A673 (cell line): ENCODE results near the gene BBX. TPM values are rescaled to one million over a fixed set of nuclear protein-coding genes. Genes with fewer than 3 reads are reported as not detected.

Experiments
- BruUV-seq: library from RNA; stranded (reverse); fragments of 400-500 nt; replicated peaks from 2 replicates; lab custom pipeline; 2021; lab: Mats Ljungman, UMichigan
- CTCF ChIA-PET: fragments of 300-600 bp; sonication (Branson Sonifier 250); formaldehyde crosslinking; loops from one replicate; lab custom pipeline; 2022; ENCODE audit warnings: antibody characterized with exemption; lab: Charles Lee
- POLR2A ChIA-PET: fragments of 300-600 bp; sonication (Branson Sonifier 250); formaldehyde crosslinking; loops from one replicate; lab custom pipeline; 2022; ENCODE audit warnings: antibody characterized with exemption; ENCODE audit not compliant: low non-redundant PET; lab: Charles Lee
- DNase-seq: peaks from one replicate; pipeline ENCODE4 v3.0.0-alpha.2; 2015; ENCODE audit warnings: low spot score
- H3K27ac ChIP-seq: fragments of 200-600 bp; sonication (generic); 2 replicates; pipeline ENCODE4 v1.5.1; 2016; ENCODE audit warnings: mixed run types, low read depth, mild to moderate bottlenecking, mixed read lengths, antibody characterized with exemption, low read length; ENCODE audit not compliant: poor library complexity, severe bottlenecking
- H3K27me3 ChIP-seq: fragments of 200-600 bp; sonication (generic); replicated peaks from 2 replicates; pipeline ENCODE4 v1.6.1; 2017; ENCODE audit warnings: mixed run types, low read depth, mild to moderate bottlenecking, mixed read lengths, antibody characterized with exemption, low read length; ENCODE audit not compliant: insufficient read depth, poor library complexity
- H3K36me3 ChIP-seq: fragments of 200-600 bp; sonication (generic); 2 replicates; pipeline ENCODE4 v1.6.1; 2016; ENCODE audit warnings: mixed run types, mild to moderate bottlenecking, mixed read lengths, antibody characterized with exemption, low read length; ENCODE audit not compliant: insufficient read depth, poor library complexity, severe bottlenecking
- H3K4me1 ChIP-seq: fragments of 200-600 bp; sonication (generic); 2 replicates; pipeline ENCODE4 v1.6.1; 2017; ENCODE audit warnings: mixed run types, mild to moderate bottlenecking, mixed read lengths, antibody characterized with exemption, low read length; ENCODE audit not compliant: insufficient read depth, poor library complexity, severe bottlenecking
- H3K4me3 ChIP-seq: fragments of 200-600 bp; sonication (generic); 2 replicates; pipeline ENCODE4 v1.5.1; 2016; ENCODE audit warnings: low read depth, mixed run types, mild to moderate bottlenecking, mixed read lengths, low read length; ENCODE audit not compliant: poor library complexity, severe bottlenecking
- H3K9me3 ChIP-seq: fragments of 200-600 bp; sonication (generic); 2 replicates; pipeline ENCODE4 v1.6.1; 2016; ENCODE audit warnings: mixed run types, low read depth, mild to moderate bottlenecking, mixed read lengths, antibody characterized with exemption, low read length; ENCODE audit not compliant: poor library complexity, severe bottlenecking
- EZH2 ChIP-seq: fragments of 200-600 bp; sonication (generic); IDR thresholded peaks from 2 replicates; pipeline ENCODE4 v1.6.1; 2017; ENCODE audit warnings: borderline replicate concordance, low read depth, mild to moderate bottlenecking, mixed read lengths, antibody characterized with exemption, low read length; ENCODE audit not compliant: poor library complexity, severe bottlenecking
- intact Hi-C: fragments of 100-400 bp; cut with micrococcal nuclease; formaldehyde crosslinking; loops from one replicate; pipeline ENCODE4 v1.10.0; 2022; ENCODE audit not compliant: unreplicated experiment
- total RNA-seq: library from RNA; stranded (reverse); gene quantifications from 2 replicates; pipeline ENCODE4 v1.2.3, GENCODE V29; 2021
- TF ChIP-seq, protein P1 (sequence below): fragments of 300-800, 200-600 bp; sonication (generic); conservative IDR thresholded peaks from 2 replicates; pipeline ENCODE4 v1.5.1; 2017; ENCODE audit warnings: low read depth, mild to moderate bottlenecking, antibody characterized with exemption, low read length, moderate library complexity, mixed read lengths

BBX gene
- total RNA-seq, 1 experiment from 2014 or later, result 28.9 TPM

DNA sequence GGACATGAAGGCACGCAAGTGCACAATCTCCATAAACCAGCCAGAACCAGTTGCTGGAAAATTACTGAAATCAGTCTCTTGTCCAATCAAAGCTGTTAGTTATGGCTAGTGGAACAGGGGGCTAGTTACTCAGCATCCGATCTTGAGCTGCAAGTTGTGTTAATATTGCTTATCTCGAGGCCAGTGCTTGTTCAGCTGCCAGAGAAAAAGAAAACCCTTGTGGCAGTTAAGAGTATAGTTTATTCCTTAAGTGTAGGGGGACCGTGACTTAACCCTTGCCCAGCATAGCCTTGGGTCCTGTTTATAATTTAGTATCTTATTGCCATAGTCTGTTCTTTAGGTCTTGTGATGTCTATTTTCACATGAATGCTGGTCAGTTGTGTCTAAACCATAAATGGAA is 299.5 kb downstream of the BBX start:
- H3K4me3 ChIP-seq, result no peak overlapping the region
- no peak for DNase-seq
- no TSS peak for BruUV-seq
- H3K27me3 ChIP-seq, result no peaks in the 10 kb centered on the region
- no peaks in the 10 kb centered on the region for H3K4me1 ChIP-seq
- H3K36me3 ChIP-seq, result no peaks in the 10 kb centered on the region
- CTCF ChIA-PET, result no interaction called here
- POLR2A ChIA-PET, result no interaction called here
- H3K27ac ChIP-seq, result no peak overlapping the region
- TF ChIP-seq, protein P1, sequence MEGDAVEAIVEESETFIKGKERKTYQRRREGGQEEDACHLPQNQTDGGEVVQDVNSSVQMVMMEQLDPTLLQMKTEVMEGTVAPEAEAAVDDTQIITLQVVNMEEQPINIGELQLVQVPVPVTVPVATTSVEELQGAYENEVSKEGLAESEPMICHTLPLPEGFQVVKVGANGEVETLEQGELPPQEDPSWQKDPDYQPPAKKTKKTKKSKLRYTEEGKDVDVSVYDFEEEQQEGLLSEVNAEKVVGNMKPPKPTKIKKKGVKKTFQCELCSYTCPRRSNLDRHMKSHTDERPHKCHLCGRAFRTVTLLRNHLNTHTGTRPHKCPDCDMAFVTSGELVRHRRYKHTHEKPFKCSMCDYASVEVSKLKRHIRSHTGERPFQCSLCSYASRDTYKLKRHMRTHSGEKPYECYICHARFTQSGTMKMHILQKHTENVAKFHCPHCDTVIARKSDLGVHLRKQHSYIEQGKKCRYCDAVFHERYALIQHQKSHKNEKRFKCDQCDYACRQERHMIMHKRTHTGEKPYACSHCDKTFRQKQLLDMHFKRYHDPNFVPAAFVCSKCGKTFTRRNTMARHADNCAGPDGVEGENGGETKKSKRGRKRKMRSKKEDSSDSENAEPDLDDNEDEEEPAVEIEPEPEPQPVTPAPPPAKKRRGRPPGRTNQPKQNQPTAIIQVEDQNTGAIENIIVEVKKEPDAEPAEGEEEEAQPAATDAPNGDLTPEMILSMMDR, result no peak
- no peak for TF ChIP-seq EZH2
- H3K9me3 ChIP-seq, result no peaks in the 10 kb centered on the region
- intact Hi-C loops, result no loop called here

DNA sequence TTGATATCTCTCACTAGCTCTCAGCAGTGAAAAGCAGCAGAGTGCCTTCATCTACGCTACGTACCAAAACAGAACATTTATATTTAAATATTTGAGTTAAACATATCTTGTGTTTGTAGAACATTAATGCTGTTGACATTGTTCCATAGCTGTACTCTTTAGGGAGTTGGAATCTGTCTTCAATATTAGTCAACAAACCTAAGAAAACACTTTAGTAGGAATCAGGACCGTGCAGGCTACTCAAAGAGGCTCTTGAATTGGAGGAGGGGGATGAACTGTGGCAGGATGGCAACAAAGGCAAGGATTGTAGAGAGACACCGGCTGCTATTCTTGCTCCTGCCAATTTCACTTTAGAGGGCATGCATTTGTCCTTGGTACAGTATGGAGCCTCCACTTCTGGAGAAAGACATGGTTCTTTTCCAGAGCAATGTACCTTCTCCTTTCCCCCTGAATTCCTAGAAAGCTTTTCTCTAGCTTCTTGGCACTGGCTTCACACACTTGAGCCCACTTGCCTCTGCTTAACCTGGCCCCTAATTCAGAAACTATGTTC is 302.1 kb downstream of the BBX start:
- TF ChIP-seq, protein P1, result no peak
- TF ChIP-seq EZH2, result no peak
- Histone ChIP-seq H3K9me3 (no peaks in the 10 kb centered on the region), H3K36me3 (no peaks in the 10 kb centered on the region), H3K27me3 (no peaks in the 10 kb centered on the region), H3K4me3 (no peak overlapping the region), H3K27ac (no peak overlapping the region), H3K4me1 (no peaks in the 10 kb centered on the region)
- DNase-seq, result no peak
- intact Hi-C loops, result no loop called here
- ChIA-PET CTCF (no interaction called here), POLR2A (no interaction called here)
- no TSS peak for BruUV-seq

DNA sequence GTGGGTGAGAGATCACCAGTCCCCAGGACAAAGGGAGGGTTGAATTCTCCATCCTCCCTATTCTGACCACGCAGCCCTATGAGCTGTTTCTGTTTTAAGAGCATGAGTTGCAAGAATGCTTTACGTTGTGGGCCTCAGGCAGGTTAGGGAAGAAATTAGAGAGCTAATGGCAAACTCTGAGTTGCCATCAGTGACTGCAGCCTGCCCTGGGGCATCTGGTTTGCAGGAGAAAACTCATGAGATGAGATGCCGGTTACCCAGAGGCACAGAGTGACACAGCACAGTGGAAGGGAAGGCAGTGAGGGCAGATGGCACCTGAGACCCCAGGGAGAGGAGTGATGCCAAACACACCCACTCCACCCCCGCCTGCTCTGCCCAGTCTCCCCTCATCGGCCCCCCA is 302.8 kb downstream of the BBX start:
- Histone ChIP-seq H3K27ac (no peak overlapping the region), H3K4me3 (no peak overlapping the region), H3K36me3 (no peaks in the 10 kb centered on the region), H3K27me3 (no peaks in the 10 kb centered on the region), H3K9me3 (no peaks in the 10 kb centered on the region), H3K4me1 (no peaks in the 10 kb centered on the region)
- ChIA-PET CTCF (no interaction called here), POLR2A (no interaction called here)
- no peak for DNase-seq
- no TSS peak for BruUV-seq
- intact Hi-C loops, result no loop called here
- no peak for TF ChIP-seq EZH2
- TF ChIP-seq, protein P1, result no peak
